A673 (cell line): Measurements from ENCODE around the gene C2orf81.

Experiments
- EZH2 ChIP-seq: fragments of 200-600 bp; sonication (generic); IDR thresholded peaks from 2 replicates; pipeline ENCODE4 v1.6.1; 2017; ENCODE audit warnings: borderline replicate concordance, low read depth, mild to moderate bottlenecking, mixed read lengths, antibody characterized with exemption, low read length; ENCODE audit not compliant: poor library complexity, severe bottlenecking
- TF ChIP-seq, protein P1 (sequence below): fragments of 300-800, 200-600 bp; sonication (generic); conservative IDR thresholded peaks from 2 replicates; pipeline ENCODE4 v1.5.1; 2017; ENCODE audit warnings: low read depth, mild to moderate bottlenecking, antibody characterized with exemption, low read length, moderate library complexity, mixed read lengths

GRCh38 chr2:74457129-74457548 is 35.7 kb upstream of the C2orf81 start:
- TF ChIP-seq, protein P1, sequence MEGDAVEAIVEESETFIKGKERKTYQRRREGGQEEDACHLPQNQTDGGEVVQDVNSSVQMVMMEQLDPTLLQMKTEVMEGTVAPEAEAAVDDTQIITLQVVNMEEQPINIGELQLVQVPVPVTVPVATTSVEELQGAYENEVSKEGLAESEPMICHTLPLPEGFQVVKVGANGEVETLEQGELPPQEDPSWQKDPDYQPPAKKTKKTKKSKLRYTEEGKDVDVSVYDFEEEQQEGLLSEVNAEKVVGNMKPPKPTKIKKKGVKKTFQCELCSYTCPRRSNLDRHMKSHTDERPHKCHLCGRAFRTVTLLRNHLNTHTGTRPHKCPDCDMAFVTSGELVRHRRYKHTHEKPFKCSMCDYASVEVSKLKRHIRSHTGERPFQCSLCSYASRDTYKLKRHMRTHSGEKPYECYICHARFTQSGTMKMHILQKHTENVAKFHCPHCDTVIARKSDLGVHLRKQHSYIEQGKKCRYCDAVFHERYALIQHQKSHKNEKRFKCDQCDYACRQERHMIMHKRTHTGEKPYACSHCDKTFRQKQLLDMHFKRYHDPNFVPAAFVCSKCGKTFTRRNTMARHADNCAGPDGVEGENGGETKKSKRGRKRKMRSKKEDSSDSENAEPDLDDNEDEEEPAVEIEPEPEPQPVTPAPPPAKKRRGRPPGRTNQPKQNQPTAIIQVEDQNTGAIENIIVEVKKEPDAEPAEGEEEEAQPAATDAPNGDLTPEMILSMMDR, result no peak
- TF ChIP-seq EZH2, result no peak
